Pancreas (tissue), 10 donors: ENCODE data around the gene DAD1. TPM values are rescaled to one million over a fixed set of nuclear protein-coding genes. Genes with fewer than 3 reads are reported as not detected.

Experiments
- ATAC-seq, 4 donors: fragments of 200-7000 bp; cut with Tn5 transposase; one replicate each; pipeline versions ENCODE4 v1.8.0 to v1.9.1; 2020; ENCODE audit warnings: mild to moderate bottlenecking in 4 of 4, moderate library complexity in 4 of 4
- DNase-seq, 6 donors: peaks; one replicate each; pipeline ENCODE4 v3.0.0-alpha.2; 2020
- FAIRE-seq: peaks from 2 replicates; lab custom pipeline; 2012; peaks lifted over from hg19 to GRCh38; lab: Jason Lieb, UNC
- H3K27ac ChIP-seq, 4 donors: fragments of 200-600 bp; sonication (generic); 1 replicate in 3 of 4; 2 replicates in 1 of 4; pipeline versions ENCODE4 v1.5.0 to v1.8.0; 2020
- H3K27me3 ChIP-seq, 4 donors: fragments of 200-600 bp; one replicate each; pipeline ENCODE4 v1.8.0; 2021
- H3K36me3 ChIP-seq, 3 donors: fragments of 200-600 bp; sonication (generic) in 1 of 3; one replicate each; pipeline versions ENCODE4 v1.5.0 to v1.8.0; 2020 to 2021
- H3K4me1 ChIP-seq, 3 donors: fragments of 200-600 bp; one replicate each; pipeline ENCODE4 v1.8.0; 2021
- H3K4me3 ChIP-seq, 4 donors: fragments of 200-600 bp; sonication (generic) in 2 of 4; one replicate each; pipeline versions ENCODE4 v1.5.0 to v1.8.0; 2020 to 2021
- H3K9me3 ChIP-seq, 4 donors: fragments of 200-600 bp; one replicate each; pipeline ENCODE4 v1.8.0; 2021
- WGBS, 2 donors: extraction: QIAGEN DNeasy Blood & Tissue Kit; methylation state at CpG; one replicate each; pipeline ENCODE4 v1.1.7; 2013; 5-methylcytosine and 5-hydroxymethylcytosine counted together
- intact Hi-C, 3 donors: fragments of 100-400 bp; cut with DNase I; formaldehyde crosslinking; loops; one replicate each; pipeline versions ENCODE4 v1.11.1 to v1.14.2; 2022
- polyA plus RNA-seq, 2 donors: library from polyadenylated mRNA; stranded (reverse); fragments of 200-250 nt; gene quantifications; one replicate each; pipeline ENCODE4 v1.2.3, GENCODE V29; 2013
- total RNA-seq, 6 donors: library from RNA; stranded (reverse); fragmentation: NEBNext Ultra II Directional in 4 of 6; extraction: Animal tissue kit (Norgen Biotek cat#: 25700) in 4 of 6; gene quantifications; one replicate each; pipeline versions ENCODE4 v1.2.1 to v1.2.4, GENCODE V29; 2021 to 2023
- TF ChIP-seq, protein P1 (sequence below), 4 donors: fragments of 200-600 bp; sonication (generic) in 3 of 4; IDR thresholded peaks; one replicate each; pipeline versions ENCODE4 v1.5.0 to v1.8.0; 2021; ENCODE audit warnings: antibody characterized with exemption in 4 of 4
- donor health status: healthy with polysubstance abuse.
- donor health status: DM: no; HTN: no; CAD: no; lungs with moderate emphysema.
- donor health status: DM: no; HTN: no; CAD: no.
- donor health status: control.
- donor health status: control.
- donor health status: Bipolar disorder and iron deficiency.
- donor health status: DM: yes; HTN: yes; CAD: no.
- donor health status: DM: no; HTN: no; CAD: no.
- donor health status: DM: no; HTN: no; CAD: no.
- donor health status: DM: yes; HTN: yes; CAD: no.

Gene DAD1
- total and polyA plus RNA-seq, 8 donors = 58.2 to 178 (median 85.2) TPM

- Histone ChIP-seq H3K27ac (no peak overlapping the region), H3K27me3 (no peaks in the 10 kb centered on the region), H3K4me1 (peaks cover 0 to 11% (median 7%) of the 10 kb centered on the region in 3 donors), H3K36me3 (no peaks in the 10 kb centered on the region), H3K4me3 (no peak overlapping the region), H3K9me3 (no peaks in the 10 kb centered on the region)
- intact Hi-C loops = loop anchor here in 2 of 3 donors (5.0 to 10.0 kb wide), 3 partner anchors 97 to 305 kb away; no protein-coding TSS in a partner anchor
- DNase-seq = no peak
- no peak for FAIRE-seq
- TF ChIP-seq, protein P1, sequence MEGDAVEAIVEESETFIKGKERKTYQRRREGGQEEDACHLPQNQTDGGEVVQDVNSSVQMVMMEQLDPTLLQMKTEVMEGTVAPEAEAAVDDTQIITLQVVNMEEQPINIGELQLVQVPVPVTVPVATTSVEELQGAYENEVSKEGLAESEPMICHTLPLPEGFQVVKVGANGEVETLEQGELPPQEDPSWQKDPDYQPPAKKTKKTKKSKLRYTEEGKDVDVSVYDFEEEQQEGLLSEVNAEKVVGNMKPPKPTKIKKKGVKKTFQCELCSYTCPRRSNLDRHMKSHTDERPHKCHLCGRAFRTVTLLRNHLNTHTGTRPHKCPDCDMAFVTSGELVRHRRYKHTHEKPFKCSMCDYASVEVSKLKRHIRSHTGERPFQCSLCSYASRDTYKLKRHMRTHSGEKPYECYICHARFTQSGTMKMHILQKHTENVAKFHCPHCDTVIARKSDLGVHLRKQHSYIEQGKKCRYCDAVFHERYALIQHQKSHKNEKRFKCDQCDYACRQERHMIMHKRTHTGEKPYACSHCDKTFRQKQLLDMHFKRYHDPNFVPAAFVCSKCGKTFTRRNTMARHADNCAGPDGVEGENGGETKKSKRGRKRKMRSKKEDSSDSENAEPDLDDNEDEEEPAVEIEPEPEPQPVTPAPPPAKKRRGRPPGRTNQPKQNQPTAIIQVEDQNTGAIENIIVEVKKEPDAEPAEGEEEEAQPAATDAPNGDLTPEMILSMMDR (IDR thresholded peaks at IDR 0.05) = no peak
- 75 to 82% methylated on average over 11 of the region's 11 CpGs for WGBS, 2 donors
- no peak for ATAC-seq
Observed at GRCh38 chr14:22549981-22550673, 38.9 kb downstream of the DAD1 start.

DNA sequence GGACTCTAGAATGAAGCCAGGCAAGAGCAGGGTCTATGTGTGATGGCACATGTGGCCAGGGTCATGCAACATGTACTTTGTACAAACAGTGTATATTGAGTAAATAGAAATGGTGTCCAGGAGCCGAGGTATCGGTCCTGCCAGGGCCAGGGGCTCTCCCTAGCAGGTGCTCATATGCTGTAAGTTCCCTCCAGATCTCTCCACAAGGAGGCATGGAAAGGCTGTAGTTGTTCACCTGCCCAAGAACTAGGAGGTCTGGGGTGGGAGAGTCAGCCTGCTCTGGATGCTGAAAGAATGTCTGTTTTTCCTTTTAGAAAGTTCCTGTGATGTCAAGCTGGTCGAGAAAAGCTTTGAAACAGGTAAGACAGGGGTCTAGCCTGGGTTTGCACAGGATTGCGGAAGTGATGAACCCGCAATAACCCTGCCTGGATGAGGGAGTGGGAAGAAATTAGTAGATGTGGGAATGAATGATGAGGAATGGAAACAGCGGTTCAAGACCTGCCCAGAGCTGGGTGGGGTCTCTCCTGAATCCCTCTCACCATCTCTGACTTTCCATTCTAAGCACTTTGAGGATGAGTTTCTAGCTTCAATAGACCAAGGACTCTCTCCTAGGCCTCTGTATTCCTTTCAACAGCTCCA lies 39.6 kb downstream of the DAD1 start:
- no peak overlapping the region for H3K27ac ChIP-seq
- intact Hi-C loops = no loop called here

DNA sequence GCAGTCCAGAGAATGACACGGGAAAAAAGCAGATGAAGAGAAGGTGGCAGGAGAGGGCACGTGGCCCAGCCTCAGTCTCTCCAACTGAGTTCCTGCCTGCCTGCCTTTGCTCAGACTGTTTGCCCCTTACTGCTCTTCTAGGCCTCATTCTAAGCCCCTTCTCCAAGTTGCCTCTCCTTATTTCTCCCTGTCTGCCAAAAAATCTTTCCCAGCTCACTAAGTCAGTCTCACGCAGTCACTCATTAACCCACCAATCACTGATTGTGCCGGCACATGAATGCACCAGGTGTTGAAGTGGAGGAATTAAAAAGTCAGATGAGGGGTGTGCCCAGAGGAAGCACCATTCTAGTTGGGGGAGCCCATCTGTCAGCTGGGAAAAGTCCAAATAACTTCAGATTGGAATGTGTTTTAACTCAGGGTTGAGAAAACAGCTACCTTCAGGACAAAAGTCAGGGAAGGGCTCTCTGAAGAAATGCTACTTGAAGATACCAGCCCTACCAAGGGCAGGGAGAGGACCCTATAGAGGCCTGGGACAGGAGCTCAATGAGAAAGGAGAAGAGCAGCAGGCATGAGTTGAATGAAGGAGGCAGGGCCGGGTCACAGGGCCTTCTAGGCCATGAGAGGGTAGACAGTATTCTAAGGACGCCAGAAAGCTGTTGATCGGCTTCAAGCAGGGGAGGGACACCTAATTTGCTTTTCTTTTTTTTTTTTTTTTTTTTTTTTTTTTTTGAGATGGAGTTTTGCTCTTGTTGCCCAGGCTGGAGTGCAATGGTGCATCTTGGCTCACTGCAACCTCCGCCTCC lies 40.9 kb downstream of the DAD1 start:
- DNase-seq = no peak
- WGBS, 2 donors = 48 to 52% methylated on average over 8 of the region's 8 CpGs
- no peak for FAIRE-seq
- H3K36me3 ChIP-seq = no peaks in the 10 kb centered on the region
- intact Hi-C loops = no loop called here
- peaks cover 0 to 11% (median 7%) of the 10 kb centered on the region in 3 donors for H3K4me1 ChIP-seq
- H3K27ac ChIP-seq = no peak overlapping the region
- peak; percentile 48 to 82 (median 74) for ATAC-seq
- TF ChIP-seq, protein P1 (IDR thresholded peaks at IDR 0.05) = no peak
- H3K27me3 ChIP-seq = no peaks in the 10 kb centered on the region
- H3K4me3 ChIP-seq = no peak overlapping the region
- H3K9me3 ChIP-seq = no peaks in the 10 kb centered on the region

More for the DNA sequence above, 39.6 kb downstream of the DAD1 start:
- FAIRE-seq (no peak), ATAC-seq (no peak), DNase-seq (no peak)
- 76 to 78% methylated on average over 6 of the region's 6 CpGs for WGBS, 2 donors
- H3K27me3 ChIP-seq = no peaks in the 10 kb centered on the region
- H3K4me3 ChIP-seq = no peak overlapping the region
- TF ChIP-seq, protein P1 (IDR thresholded peaks at IDR 0.05) = no peak
- no peaks in the 10 kb centered on the region for H3K9me3 ChIP-seq
- H3K36me3 ChIP-seq = no peaks in the 10 kb centered on the region
- peaks cover 0 to 11% (median 7%) of the 10 kb centered on the region in 3 donors for H3K4me1 ChIP-seq

DNA sequence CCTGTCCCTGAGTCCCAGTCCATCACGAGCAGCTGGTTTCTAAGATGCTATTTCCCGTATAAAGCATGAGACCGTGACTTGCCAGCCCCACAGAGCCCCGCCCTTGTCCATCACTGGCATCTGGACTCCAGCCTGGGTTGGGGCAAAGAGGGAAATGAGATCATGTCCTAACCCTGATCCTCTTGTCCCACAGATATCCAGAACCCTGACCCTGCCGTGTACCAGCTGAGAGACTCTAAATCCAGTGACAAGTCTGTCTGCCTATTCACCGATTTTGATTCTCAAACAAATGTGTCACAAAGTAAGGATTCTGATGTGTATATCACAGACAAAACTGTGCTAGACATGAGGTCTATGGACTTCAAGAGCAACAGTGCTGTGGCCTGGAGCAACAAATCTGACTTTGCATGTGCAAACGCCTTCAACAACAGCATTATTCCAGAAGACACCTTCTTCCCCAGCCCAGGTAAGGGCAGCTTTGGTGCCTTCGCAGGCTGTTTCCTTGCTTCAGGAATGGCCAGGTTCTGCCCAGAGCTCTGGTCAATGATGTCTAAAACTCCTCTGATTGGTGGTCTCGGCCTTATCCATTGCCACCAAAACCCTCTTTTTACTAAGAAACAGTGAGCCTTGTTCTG lies 41.6 kb downstream of the DAD1 start:
- Histone ChIP-seq H3K36me3 (no peaks in the 10 kb centered on the region), H3K27me3 (no peaks in the 10 kb centered on the region), H3K4me3 (no peak overlapping the region), H3K4me1 (peaks cover 0 to 11% (median 7%) of the 10 kb centered on the region in 3 donors), H3K27ac (no peak overlapping the region), H3K9me3 (no peaks in the 10 kb centered on the region)
- 61 to 68% methylated on average over 9 of the region's 9 CpGs for WGBS, 2 donors
- DNase-seq (no peak), ATAC-seq (peak in 2 of 4 donors; percentile 10 to 16), FAIRE-seq (no peak)
- TF ChIP-seq, protein P1 (IDR thresholded peaks at IDR 0.05) = no peak
- intact Hi-C loops = no loop called here
